Left kidney (tissue), 1 donor: ENCODE data around the gene HHLA2. TPM values are rescaled to one million over a fixed set of nuclear protein-coding genes. Genes with fewer than 3 reads are reported as not detected.

Source experiments
- polyA plus RNA-seq: library from polyadenylated mRNA; unstranded; fragments of 120-200 nt; gene quantifications from one replicate; pipeline ENCODE4 v1.2.1, GENCODE V29; 2013; ENCODE audit not compliant: insufficient read length

Gene HHLA2
- polyA plus RNA-seq, 1 donor, result 21.3 TPM

Other genes starting within 250 kb of the HHLA2 start
- 90.2 TPM for gene CD47, start 205.5 kb upstream of the HHLA2 start, polyA plus RNA-seq
- 93.3 TPM for gene IFT57, start 74.1 kb upstream of the HHLA2 start, polyA plus RNA-seq
- gene MYH15, start 214.0 kb downstream of the HHLA2 start, polyA plus RNA-seq, result 0.63 TPM